Measurements from ENCODE around the gene SHOC2.

Gene SHOC2

GRCh38 chr10:110876000-110876399, 43.4 kb upstream of the SHOC2 start:
- TF ChIP-seq CTCF (conservative IDR thresholded peaks at IDR 0.05) (no peak), ZFX (IDR thresholded peaks at IDR 0.05) (no peak)

GRCh38 chr10:110876788-110877187, 42.6 kb upstream of the SHOC2 start:
- no peak for TF ChIP-seq CTCF (conservative IDR thresholded peaks at IDR 0.05)
- no peak for TF ChIP-seq ZFX (IDR thresholded peaks at IDR 0.05)
- no peak overlapping the region for H3K27ac ChIP-seq

More at GRCh38 chr10:110876000-110876399, 43.4 kb upstream of the SHOC2 start:
- no peak overlapping the region for H3K27ac ChIP-seq

- no peak for TF ChIP-seq ZFX (IDR thresholded peaks at IDR 0.05)
- no peak for TF ChIP-seq CTCF (conservative IDR thresholded peaks at IDR 0.05)
These were observed 39.4 kb upstream of the SHOC2 start for GRCh38 chr10:110880012-110880411.

GRCh38 chr10:110881247-110881646, 38.2 kb upstream of the SHOC2 start:
- no peak overlapping the region for H3K27ac ChIP-seq
- TF ChIP-seq CTCF (conservative IDR thresholded peaks at IDR 0.05) = no peak
- TF ChIP-seq ZFX (IDR thresholded peaks at IDR 0.05) = no peak

More at GRCh38 chr10:110880012-110880411, 39.4 kb upstream of the SHOC2 start:
- no peak overlapping the region for H3K27ac ChIP-seq

- no peak overlapping the region for H3K27ac ChIP-seq
- TF ChIP-seq ZFX (IDR thresholded peaks at IDR 0.05) (no peak), CTCF (conservative IDR thresholded peaks at IDR 0.05) (no peak)
These were observed 37.5 kb upstream of the SHOC2 start for GRCh38 chr10:110881905-110882304.

- H3K27ac ChIP-seq = no peak overlapping the region
- TF ChIP-seq CTCF (conservative IDR thresholded peaks at IDR 0.05) (no peak), ZFX (IDR thresholded peaks at IDR 0.05) (no peak)
These were observed 35.5 kb upstream of the SHOC2 start for GRCh38 chr10:110883924-110884323.

- TF ChIP-seq ZFX (IDR thresholded peaks at IDR 0.05) (no peak), CTCF (conservative IDR thresholded peaks at IDR 0.05) (no peak)
- no peak overlapping the region for H3K27ac ChIP-seq
These were observed 33.3 kb upstream of the SHOC2 start for GRCh38 chr10:110885932-110886674.
